Spleen (tissue), 11 donors: ENCODE data around the gene PTK6. TPM values are rescaled to one million over a fixed set of nuclear protein-coding genes. Genes with fewer than 3 reads are reported as not detected.

ENCODE experiments used
- DNase-seq: peaks from one replicate; pipeline ENCODE4 v3.0.0-alpha.2; 2020
- H3K27ac ChIP-seq, 8 donors: fragments of 200-600 bp; sonication (generic) in 7 of 8; 1 replicate in 4 of 8; 2 replicates in 4 of 8; pipeline versions ENCODE4 v1.5.0 to v1.8.0; 2016 to 2021; ENCODE audit warnings: inconsistent platforms in 4 of 8, mild to moderate bottlenecking in 4 of 8, moderate library complexity in 1 of 8
- H3K27me3 ChIP-seq, 7 donors: fragments of 200-600 bp; sonication (generic) in 6 of 7; replicated peaks in 1 of 7; 1 replicate in 4 of 7; 2 replicates in 3 of 7; pipeline versions ENCODE4 v1.5.0 to v1.8.0; 2016 to 2021; ENCODE audit warnings: inconsistent platforms in 3 of 7, mild to moderate bottlenecking in 1 of 7
- H3K36me3 ChIP-seq, 6 donors: fragments of 200-600 bp; sonication (generic) in 5 of 6; 1 replicate in 4 of 6; 2 replicates in 2 of 6; pipeline versions ENCODE4 v1.5.0 to v1.8.0; 2016 to 2021; ENCODE audit warnings: inconsistent platforms in 2 of 6
- H3K4me1 ChIP-seq, 6 donors: fragments of 200-600 bp; sonication (generic) in 5 of 6; 1 replicate in 3 of 6; 2 replicates in 3 of 6; pipeline versions ENCODE4 v1.5.0 to v1.8.0; 2016 to 2021; ENCODE audit warnings: inconsistent platforms in 3 of 6
- H3K4me3 ChIP-seq, 8 donors: fragments of 200-600 bp; sonication (generic) in 7 of 8; 1 replicate in 4 of 8; 2 replicates in 4 of 8; pipeline versions ENCODE4 v1.5.0 to v1.8.0; 2016 to 2021; ENCODE audit warnings: inconsistent platforms in 4 of 8, mild to moderate bottlenecking in 4 of 8, moderate library complexity in 2 of 8
- H3K9me3 ChIP-seq, 8 donors: fragments of 200-600 bp; sonication (generic) in 7 of 8; 1 replicate in 4 of 8; 2 replicates in 4 of 8; pipeline versions ENCODE4 v1.5.0 to v1.8.0; 2016 to 2021; ENCODE audit warnings: inconsistent platforms in 4 of 8
- CTCF ChIP-seq, 11 experiments: fragments of 200-600 bp in 7 of 11; fragments of 450-650 bp in 4 of 11; sonication (generic) in 4 of 11; IDR thresholded peaks in 8 of 11; conservative IDR thresholded peaks in 3 of 11; 1 replicate in 7 of 11; 2 replicates in 4 of 11; pipeline versions ENCODE4 v1.4.0 to v1.8.0; 2016 to 2021; ENCODE audit warnings: antibody characterized with exemption in 11 of 11, inconsistent platforms in 4 of 11, mild to moderate bottlenecking in 1 of 11
- POLR2A ChIP-seq, 3 donors: fragments of 450-650 bp; IDR thresholded peaks; one replicate each; pipeline ENCODE4 v1.5.1; 2017; ENCODE audit warnings: antibody characterized with exemption in 3 of 3, mild to moderate bottlenecking in 1 of 3
- POLR2AphosphoS5 ChIP-seq, 3 donors: sonication (generic); formaldehyde crosslinking; IDR thresholded peaks; one replicate each; pipeline ENCODE4 v1.5.1; 2017; ENCODE audit warnings: antibody characterized with exemption in 3 of 3
- WGBS, 5 donors: extraction: QIAGEN DNeasy Blood & Tissue Kit in 3 of 5; methylation state at CpG; one replicate each; pipeline versions ENCODE4 v1.1.5 to v1.1.7; 2013 to 2018; 5-methylcytosine and 5-hydroxymethylcytosine counted together
- intact Hi-C: fragments of 100-400 bp; cut with DNase I; formaldehyde crosslinking; loops from one replicate; pipeline ENCODE4 v1.15.0; 2023; ENCODE audit warnings: low total_unique reads
- polyA plus RNA-seq, 3 donors: library from polyadenylated mRNA; stranded (reverse); fragments of 200-250 nt; gene quantifications; one replicate each; pipeline ENCODE4 v1.2.1, GENCODE V29; 2013
- total RNA-seq, 7 donors: library from RNA; depleted of rRNA in 3 of 7; stranded (reverse); fragments of >200 nt in 3 of 7; fragmentation: NEBNext Ultra II Directional in 4 of 7; extraction: Animal tissue kit (Norgen Biotek cat#: 25700) in 4 of 7; gene quantifications; one replicate each; pipeline versions ENCODE4 v1.1.0 to v1.2.1, GENCODE V29; 2016 to 2021
- donor health status: healthy with polysubstance abuse.
- donor health status: DM: no; HTN: no; CAD: no; lungs with moderate emphysema.
- donor health status: DM: no; HTN: no; CAD: no.
- donor health status: Bipolar disorder and iron deficiency.
- donor health status: healthy.
- donor health status: DM: no; HTN: no; CAD: no.
- donor health status: DM: yes; HTN: yes; CAD: no.

Gene PTK6
- total and polyA plus RNA-seq, 10 donors: 0.20 to 1.0 (median 0.71) TPM

GRCh38 chr20:63582382-63583063, 45.3 kb upstream of the PTK6 start:
- no peaks in the 10 kb centered on the region for H3K9me3 ChIP-seq
- TF ChIP-seq POLR2A (IDR thresholded peaks at IDR 0.05): no peak
- TF ChIP-seq CTCF (IDR thresholded peaks at IDR 0.05 in 8 of 11, conservative IDR thresholded peaks at IDR 0.05 in 3 of 11): no peak
- TF ChIP-seq POLR2AphosphoS5 (IDR thresholded peaks at IDR 0.05): no peak
- H3K4me3 ChIP-seq: no peak overlapping the region
- H3K4me1 ChIP-seq: peaks cover 0 to 23% (median under 1%) of the 10 kb centered on the region in 6 donors
- peaks cover 0 to 16% (median 0%) of the 10 kb centered on the region in 7 donors for H3K27me3 ChIP-seq
- intact Hi-C loops: no loop called here
- DNase-seq: no peak
- H3K36me3 ChIP-seq: peaks cover 0 to 10% (median 0%) of the 10 kb centered on the region in 6 donors
- H3K27ac ChIP-seq: no peak overlapping the region
- WGBS, 5 donors: 88 to 93% (median 91%) methylated on average over 23 of the region's 23 CpGs

GRCh38 chr20:63580796-63581461, 43.8 kb upstream of the PTK6 start:
- DNase-seq: peak; percentile 86
- intact Hi-C loops: no loop called here
- H3K4me1 ChIP-seq: peaks cover 0 to 11% (median 0%) of the 10 kb centered on the region in 6 donors
- no peaks in the 10 kb centered on the region for H3K36me3 ChIP-seq
- H3K27ac ChIP-seq: no peak overlapping the region
- peaks cover 0 to 22% (median 0%) of the 10 kb centered on the region in 7 donors for H3K27me3 ChIP-seq
- H3K4me3 ChIP-seq: no peak overlapping the region
- WGBS, 5 donors: 54 to 64% (median 56%) methylated on average over 8 to 12 of the region's 12 CpGs
- TF ChIP-seq POLR2AphosphoS5 (IDR thresholded peaks at IDR 0.05) (no peak), CTCF (IDR thresholded peaks at IDR 0.05 in 8 of 11, conservative IDR thresholded peaks at IDR 0.05 in 3 of 11) (peak in 10 of 11 experiments; percentile 6 to 61 (median 33))
- H3K9me3 ChIP-seq: no peaks in the 10 kb centered on the region

GRCh38 chr20:63579017-63579694, 42.0 kb upstream of the PTK6 start:
- H3K9me3 ChIP-seq: no peaks in the 10 kb centered on the region
- TF ChIP-seq CTCF (IDR thresholded peaks at IDR 0.05 in 8 of 11, conservative IDR thresholded peaks at IDR 0.05 in 3 of 11): no peak
- no peak for TF ChIP-seq POLR2A (IDR thresholded peaks at IDR 0.05)
- TF ChIP-seq POLR2AphosphoS5 (IDR thresholded peaks at IDR 0.05): no peak
- intact Hi-C loops: no loop called here
- 68 to 80% (median 76%) methylated on average over 18 to 19 of the region's 19 CpGs for WGBS, 5 donors
- no peak overlapping the region for H3K27ac ChIP-seq
- DNase-seq: no peak
- peaks cover 0 to 32% (median 0%) of the 10 kb centered on the region in 7 donors for H3K27me3 ChIP-seq
- H3K4me1 ChIP-seq: peaks cover 5 to 22% (median 11%) of the 10 kb centered on the region in 6 donors
- no peak overlapping the region for H3K4me3 ChIP-seq
- no peaks in the 10 kb centered on the region for H3K36me3 ChIP-seq
